ENCODE data around the gene CHD1.

DNA sequence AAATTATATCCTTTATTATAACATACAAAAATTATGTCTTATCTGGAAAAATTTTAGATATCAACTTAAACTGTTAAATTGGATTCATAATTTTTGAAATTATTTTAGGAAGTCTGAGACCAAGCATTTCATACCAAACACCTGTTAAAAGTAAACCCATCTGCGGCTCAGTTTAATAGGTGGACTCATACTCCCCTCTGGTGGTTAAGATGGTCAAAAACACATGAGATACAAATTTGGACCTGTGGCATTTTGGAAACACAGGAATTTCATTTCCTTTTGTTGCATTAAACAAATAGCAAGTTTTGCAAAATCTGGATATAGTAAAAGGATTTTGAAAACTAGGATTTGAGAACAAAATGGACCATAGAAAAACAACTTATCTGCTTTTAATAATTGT is 101.6 kb downstream of the CHD1 start:
- TF ChIP-seq CTCF (IDR thresholded peaks at IDR 0.05; ENCODE audit: low read depth, low read length, poor library complexity, severe bottlenecking) (peak; percentile 51), EZH2phosphoT487 (IDR thresholded peaks at IDR 0.05; ENCODE audit: borderline replicate concordance, low read length) (no peak)
